DND-41 (cell line): ENCODE results near the gene N4BP2.

ENCODE experiments used
- EZH2 ChIP-seq: IDR thresholded peaks from 3 replicates; pipeline ENCODE4 v1.6.1; 2012; ENCODE audit warnings: borderline replicate concordance, low read depth, mild to moderate bottlenecking, moderate library complexity, low read length, inconsistent platforms; ENCODE audit not compliant: severe bottlenecking
- TF ChIP-seq, protein P1 (sequence below): IDR thresholded peaks from 2 replicates; pipeline ENCODE4 v1.5.1; 2012; ENCODE audit warnings: borderline replicate concordance, low read length, moderate library complexity, mild to moderate bottlenecking; ENCODE audit not compliant: poor library complexity, severe bottlenecking; ENCODE audit errors: extremely low read depth

GRCh38 chr4:40178672-40179071 is 122.0 kb downstream of the N4BP2 start:
- TF ChIP-seq, protein P1, sequence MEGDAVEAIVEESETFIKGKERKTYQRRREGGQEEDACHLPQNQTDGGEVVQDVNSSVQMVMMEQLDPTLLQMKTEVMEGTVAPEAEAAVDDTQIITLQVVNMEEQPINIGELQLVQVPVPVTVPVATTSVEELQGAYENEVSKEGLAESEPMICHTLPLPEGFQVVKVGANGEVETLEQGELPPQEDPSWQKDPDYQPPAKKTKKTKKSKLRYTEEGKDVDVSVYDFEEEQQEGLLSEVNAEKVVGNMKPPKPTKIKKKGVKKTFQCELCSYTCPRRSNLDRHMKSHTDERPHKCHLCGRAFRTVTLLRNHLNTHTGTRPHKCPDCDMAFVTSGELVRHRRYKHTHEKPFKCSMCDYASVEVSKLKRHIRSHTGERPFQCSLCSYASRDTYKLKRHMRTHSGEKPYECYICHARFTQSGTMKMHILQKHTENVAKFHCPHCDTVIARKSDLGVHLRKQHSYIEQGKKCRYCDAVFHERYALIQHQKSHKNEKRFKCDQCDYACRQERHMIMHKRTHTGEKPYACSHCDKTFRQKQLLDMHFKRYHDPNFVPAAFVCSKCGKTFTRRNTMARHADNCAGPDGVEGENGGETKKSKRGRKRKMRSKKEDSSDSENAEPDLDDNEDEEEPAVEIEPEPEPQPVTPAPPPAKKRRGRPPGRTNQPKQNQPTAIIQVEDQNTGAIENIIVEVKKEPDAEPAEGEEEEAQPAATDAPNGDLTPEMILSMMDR: no peak
- no peak for TF ChIP-seq EZH2
